A549 (cell line): Measurements from ENCODE around the gene TNFSF11. TPM values are rescaled to one million over a fixed set of nuclear protein-coding genes. Genes with fewer than 3 reads are reported as not detected.
"Not testable (repeated sequence)": the region's sequence is repeated elsewhere in the genome, so short reads cannot be mapped to it uniquely, and the experiment has no call there.

ENCODE experiments used
- ATAC-seq, 2 experiments: fragments of 200-7000 bp in 1 of 2; fragments of >200 bp in 1 of 2; cut with Nextera tagmentation in 1 of 2; cut with Tn5 transposase in 1 of 2; 3 replicates each; pipeline versions ENCODE4 v1.8.0 to v1.9.1; 2018 to 2020; ENCODE audit warnings: mild to moderate bottlenecking in 1 of 2, moderate library complexity in 1 of 2
- CTCF ChIA-PET: fragments of 300-600 bp; sonication (Branson Sonifier 250); formaldehyde crosslinking; extraction: SDS; loops from one replicate; lab custom pipeline; 2021; ENCODE audit warnings: antibody characterized with exemption, inconsistent platforms; lab: Yijun Ruan, JAX
- POLR2A ChIA-PET: fragments of 350-600 bp; formaldehyde crosslinking; extraction: SDS; loops from one replicate; lab custom pipeline; 2021; ENCODE audit warnings: antibody characterized with exemption, inconsistent platforms; lab: Yijun Ruan, JAX
- DNase-seq, 2 experiments: peaks; one replicate each; pipeline versions ENCODE4 v3.0.0 to v3.0.0-alpha.2; 2011 to 2016; ENCODE audit warnings: low read depth in 1 of 2, low spot score in 1 of 2
- FAIRE-seq: peaks from 2 replicates; lab custom pipeline; 2011; peaks lifted over from hg19 to GRCh38; lab: Jason Lieb, UNC
- H3K27ac ChIP-seq, 2 experiments: fragments of >200 bp; sonication (Bioruptor Twin); formaldehyde crosslinking; 3 replicates each; pipeline ENCODE4 v1.5.1; 2016 to 2017
- H3K4me1 ChIP-seq: fragments of >200 bp; sonication (Bioruptor Twin); formaldehyde crosslinking; 3 replicates; pipeline ENCODE4 v1.6.1; 2016
- H3K4me2 ChIP-seq: fragments of >200 bp; sonication (Bioruptor Twin); formaldehyde crosslinking; 3 replicates; pipeline ENCODE4 v1.6.1; 2016
- H3K4me3 ChIP-seq: fragments of >200 bp; sonication (Bioruptor Twin); formaldehyde crosslinking; 3 replicates; pipeline ENCODE4 v1.5.1; 2016
- H3K9me3 ChIP-seq: fragments of >200 bp; sonication (Bioruptor Twin); formaldehyde crosslinking; 3 replicates; pipeline ENCODE4 v1.6.1; 2016
- CEBPB ChIP-seq, 2 experiments: fragments of >200 bp in 1 of 2; sonication (Bioruptor Twin) in 1 of 2; formaldehyde crosslinking in 1 of 2; IDR thresholded peaks; 2 replicates each; pipeline ENCODE4 v1.6.1; 2012 to 2016
- CHD4 ChIP-seq: fragments of 200-600 bp; sonication (generic); IDR thresholded peaks from 2 replicates; pipeline ENCODE4 v1.6.1; 2016; ENCODE audit warnings: antibody characterized with exemption, mild to moderate bottlenecking, borderline replicate concordance
- CTCF ChIP-seq: fragments of >200 bp; sonication (Bioruptor Twin); formaldehyde crosslinking; IDR thresholded peaks from 3 replicates; pipeline ENCODE4 v1.5.1; 2016
- EHMT2 ChIP-seq: fragments of 200-600 bp; sonication (generic); IDR thresholded peaks from 2 replicates; pipeline ENCODE4 v1.6.1; 2016; ENCODE audit warnings: antibody characterized with exemption, low read depth, mild to moderate bottlenecking, moderate library complexity
- FOSB ChIP-seq: fragments of 250-450 bp; sonication (Bioruptor Pico); IDR thresholded peaks from 2 replicates; pipeline ENCODE4 v1.5.0; 2020; ENCODE audit warnings: mild to moderate bottlenecking, moderate library complexity
- FOSL2 ChIP-seq, 2 experiments: fragments of 450-650 bp in 1 of 2; fragments of >200 bp in 1 of 2; sonication (Bioruptor Twin) in 1 of 2; formaldehyde crosslinking; IDR thresholded peaks; 2 replicates each; pipeline versions ENCODE4 v1.5.0 to v1.6.1; 2016 to 2020; ENCODE audit warnings: mild to moderate bottlenecking in 1 of 2, moderate library complexity in 1 of 2
- GATA3 ChIP-seq: IDR thresholded peaks from 2 replicates; pipeline ENCODE4 v1.6.1; 2012; ENCODE audit warnings: borderline replicate concordance
- HDAC2 ChIP-seq: fragments of 200-600 bp; sonication (generic); IDR thresholded peaks from 2 replicates; pipeline ENCODE4 v1.6.1; 2016
- JUN ChIP-seq, 2 experiments: fragments of >200 bp; sonication (Bioruptor Twin); formaldehyde crosslinking; IDR thresholded peaks; 2 replicates in 1 of 2; 3 replicates in 1 of 2; pipeline ENCODE4 v1.6.1; 2016 to 2017
- KDM5A ChIP-seq: fragments of 200-600 bp; sonication (generic); IDR thresholded peaks from 2 replicates; pipeline ENCODE4 v1.6.1; 2016; ENCODE audit warnings: antibody characterized with exemption, mild to moderate bottlenecking
- RARB ChIP-seq: fragments of 250-450 bp; sonication (Bioruptor Pico); IDR thresholded peaks from 2 replicates; pipeline ENCODE4 v1.8.0; 2021; ENCODE audit warnings: mild to moderate bottlenecking, moderate library complexity
- TFCP2L1 ChIP-seq: fragments of 250-450 bp; sonication (Bioruptor Pico); IDR thresholded peaks from 2 replicates; pipeline ENCODE4 v1.5.0; 2021; ENCODE audit warnings: mild to moderate bottlenecking
- ZNF302 ChIP-seq: fragments of 250-450 bp; sonication (Bioruptor Pico); IDR thresholded peaks from 2 replicates; pipeline ENCODE4 v1.9.0; 2021; ENCODE audit warnings: inconsistent platforms, mild to moderate bottlenecking, moderate library complexity
- ZSCAN20 ChIP-seq: fragments of 250-450 bp; sonication (Bioruptor Pico); IDR thresholded peaks from 2 replicates; pipeline ENCODE4 v1.8.0; 2022; ENCODE audit warnings: mild to moderate bottlenecking, moderate library complexity
- WGBS: methylation state at CpG from one replicate; pipeline ENCODE4 v1.1.6; 2017; ENCODE audit errors: missing lambda C conversion rate; 5-methylcytosine and 5-hydroxymethylcytosine counted together
- polyA plus RNA-seq, 4 experiments: library from polyadenylated mRNA; depleted of rRNA in 3 of 4; stranded (reverse); fragments of >200 nt; fragmentation: RNase III in 1 of 4; extraction: RNeasy Plus Mini Kit Qiagen cat#74134 plus additional on column Dnase treatment in 1 of 4; gene quantifications; 2 replicates in 3 of 4; 3 replicates in 1 of 4; pipeline ENCODE4 v1.2.3, GENCODE V29; 2011 to 2017
- TF ChIP-seq, protein P1 (sequence below): fragments of 200-600 bp; sonication (generic); IDR thresholded peaks from 2 replicates; pipeline ENCODE4 v1.6.1; 2016; ENCODE audit warnings: antibody characterized with exemption, mild to moderate bottlenecking, moderate library complexity
- TF ChIP-seq, protein P2 (sequence below): fragments of 250-450 bp; sonication (Bioruptor Pico); IDR thresholded peaks from 2 replicates; pipeline ENCODE4 v1.5.0; 2021; ENCODE audit warnings: mild to moderate bottlenecking, moderate library complexity, borderline replicate concordance

The TNFSF11 gene
- polyA plus RNA-seq, 2 of the 4 experiments (the other 2 are of a cell fraction), result not detected

GRCh38 chr13:42553098-42554046 lies 20.6 kb upstream of the TNFSF11 start:
- no peak for FAIRE-seq
- ATAC-seq, result no peak
- Histone ChIP-seq H3K4me3 (no peak overlapping the region), H3K4me2 (no peak overlapping the region; the same call in 2 of the 3 replicates), H3K4me1 (no peaks in the 10 kb centered on the region), H3K9me3 (no peaks in the 10 kb centered on the region), H3K27ac (peak overlapping the region in 1 of 2 experiments; percentile 17; a peak in 1 of 6 replicates)
- no peak for TF ChIP-seq ZSCAN20 (CRISPR knock-in tag)
- TF ChIP-seq JUN (IDR thresholded peaks at IDR 0.05), result no peak
- TF ChIP-seq FOSL2 (IDR thresholded peaks at IDR 0.05), result no peak
- TF ChIP-seq FOSL2 (CRISPR knock-in tag; IDR thresholded peaks at IDR 0.05), result no peak
- ChIA-PET POLR2A (no interaction called here), CTCF (no interaction called here)
- peak in 1 of 2 experiments; percentile 1 for DNase-seq
- WGBS, result 3% methylated on average over 3 of the region's 3 CpGs

GRCh38 chr13:42559057-42559456 lies 14.9 kb upstream of the TNFSF11 start:
- FAIRE-seq, result no peak
- DNase-seq, result no peak
- Histone ChIP-seq H3K4me1 (no peaks in the 10 kb centered on the region), H3K4me2 (no peak overlapping the region), H3K27ac (no peak overlapping the region), H3K4me3 (no peak overlapping the region), H3K9me3 (no peaks in the 10 kb centered on the region)
- POLR2A ChIA-PET, result no interaction called here
- TF ChIP-seq CEBPB (IDR thresholded peaks at IDR 0.05), result no peak
- no peak for TF ChIP-seq ZNF302 (CRISPR knock-in tag)
- TF ChIP-seq, protein P1, sequence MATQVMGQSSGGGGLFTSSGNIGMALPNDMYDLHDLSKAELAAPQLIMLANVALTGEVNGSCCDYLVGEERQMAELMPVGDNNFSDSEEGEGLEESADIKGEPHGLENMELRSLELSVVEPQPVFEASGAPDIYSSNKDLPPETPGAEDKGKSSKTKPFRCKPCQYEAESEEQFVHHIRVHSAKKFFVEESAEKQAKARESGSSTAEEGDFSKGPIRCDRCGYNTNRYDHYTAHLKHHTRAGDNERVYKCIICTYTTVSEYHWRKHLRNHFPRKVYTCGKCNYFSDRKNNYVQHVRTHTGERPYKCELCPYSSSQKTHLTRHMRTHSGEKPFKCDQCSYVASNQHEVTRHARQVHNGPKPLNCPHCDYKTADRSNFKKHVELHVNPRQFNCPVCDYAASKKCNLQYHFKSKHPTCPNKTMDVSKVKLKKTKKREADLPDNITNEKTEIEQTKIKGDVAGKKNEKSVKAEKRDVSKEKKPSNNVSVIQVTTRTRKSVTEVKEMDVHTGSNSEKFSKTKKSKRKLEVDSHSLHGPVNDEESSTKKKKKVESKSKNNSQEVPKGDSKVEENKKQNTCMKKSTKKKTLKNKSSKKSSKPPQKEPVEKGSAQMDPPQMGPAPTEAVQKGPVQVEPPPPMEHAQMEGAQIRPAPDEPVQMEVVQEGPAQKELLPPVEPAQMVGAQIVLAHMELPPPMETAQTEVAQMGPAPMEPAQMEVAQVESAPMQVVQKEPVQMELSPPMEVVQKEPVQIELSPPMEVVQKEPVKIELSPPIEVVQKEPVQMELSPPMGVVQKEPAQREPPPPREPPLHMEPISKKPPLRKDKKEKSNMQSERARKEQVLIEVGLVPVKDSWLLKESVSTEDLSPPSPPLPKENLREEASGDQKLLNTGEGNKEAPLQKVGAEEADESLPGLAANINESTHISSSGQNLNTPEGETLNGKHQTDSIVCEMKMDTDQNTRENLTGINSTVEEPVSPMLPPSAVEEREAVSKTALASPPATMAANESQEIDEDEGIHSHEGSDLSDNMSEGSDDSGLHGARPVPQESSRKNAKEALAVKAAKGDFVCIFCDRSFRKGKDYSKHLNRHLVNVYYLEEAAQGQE, result no peak
- TF ChIP-seq FOSB, result no peak
- no peak for TF ChIP-seq CHD4
- no peak for TF ChIP-seq FOSL2 (IDR thresholded peaks at IDR 0.05)
- TF ChIP-seq FOSL2 (CRISPR knock-in tag; IDR thresholded peaks at IDR 0.05), result no peak
- no peak for TF ChIP-seq HDAC2
- no peak for TF ChIP-seq EHMT2
- TF ChIP-seq CTCF, result no peak
- no peak for TF ChIP-seq TFCP2L1 (CRISPR knock-in tag)
- TF ChIP-seq KDM5A, result no peak
- TF ChIP-seq GATA3, result no peak
- no peak for TF ChIP-seq RARB
- TF ChIP-seq, protein P2, sequence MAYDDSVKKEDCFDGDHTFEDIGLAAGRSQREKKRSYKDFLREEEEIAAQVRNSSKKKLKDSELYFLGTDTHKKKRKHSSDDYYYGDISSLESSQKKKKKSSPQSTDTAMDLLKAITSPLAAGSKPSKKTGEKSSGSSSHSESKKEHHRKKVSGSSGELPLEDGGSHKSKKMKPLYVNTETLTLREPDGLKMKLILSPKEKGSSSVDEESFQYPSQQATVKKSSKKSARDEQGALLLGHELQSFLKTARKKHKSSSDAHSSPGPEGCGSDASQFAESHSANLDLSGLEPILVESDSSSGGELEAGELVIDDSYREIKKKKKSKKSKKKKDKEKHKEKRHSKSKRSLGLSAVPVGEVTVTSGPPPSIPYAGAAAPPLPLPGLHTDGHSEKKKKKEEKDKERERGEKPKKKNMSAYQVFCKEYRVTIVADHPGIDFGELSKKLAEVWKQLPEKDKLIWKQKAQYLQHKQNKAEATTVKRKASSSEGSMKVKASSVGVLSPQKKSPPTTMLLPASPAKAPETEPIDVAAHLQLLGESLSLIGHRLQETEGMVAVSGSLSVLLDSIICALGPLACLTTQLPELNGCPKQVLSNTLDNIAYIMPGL (CRISPR knock-in tag), result no peak
- CTCF ChIA-PET, result interaction anchor here (1.5 kb wide), 1 partner anchor 9 kb away, joined by 3 read pairs; no protein-coding TSS in a partner anchor
- ATAC-seq, result no peak

- H3K27ac ChIP-seq, H3K4me2 ChIP-seq, FAIRE-seq, H3K9me3 ChIP-seq, POLR2A ChIA-PET, ATAC-seq, H3K4me1 ChIP-seq, H3K4me3 ChIP-seq, DNase-seq: not testable (repeated sequence)
- CTCF ChIA-PET, result interaction anchor here (1.5 kb wide), 1 partner anchor 8 kb away, joined by 3 read pairs; no protein-coding TSS in a partner anchor
- 66% methylated on average over 7 of the region's 36 CpGs for WGBS
Measured at GRCh38 chr13:42559573-42560218, 14.3 kb upstream of the TNFSF11 start.

GRCh38 chr13:42560320-42560719 lies 13.6 kb upstream of the TNFSF11 start:
- H3K27ac ChIP-seq, H3K9me3 ChIP-seq, ATAC-seq, POLR2A ChIA-PET, H3K4me1 ChIP-seq, FAIRE-seq, H3K4me3 ChIP-seq, H3K4me2 ChIP-seq, CTCF ChIA-PET, DNase-seq: not testable (repeated sequence)
- WGBS, result 24% methylated on average over 6 of the region's 6 CpGs
